Mesenchymal stem cell (in vitro differentiated cells and primary cell): ENCODE data around the gene BOD1L1.
A peak's percentile ranks its signal among the peaks of the same experiment; 100 is the strongest.

Experiments
- DNase-seq: peaks from one replicate; pipeline ENCODE4 v3.0.0-alpha.2; 2013
- H2AFZ ChIP-seq: one replicate; pipeline ENCODE4 v1.6.1; 2013; ENCODE audit warnings: low read depth, mild to moderate bottlenecking, control low read depth, inconsistent platforms, low read length, moderate library complexity
- H2AK5ac ChIP-seq: 2 replicates; pipeline ENCODE4 v1.6.1; 2013; ENCODE audit warnings: low read length, moderate library complexity, mild to moderate bottlenecking, inconsistent platforms; ENCODE audit not compliant: severe bottlenecking
- H2BK120ac ChIP-seq: one replicate; pipeline ENCODE4 v1.6.1; 2013; ENCODE audit warnings: low read depth, mild to moderate bottlenecking, inconsistent platforms, low read length, moderate library complexity
- H2BK12ac ChIP-seq, 2 experiments: one replicate each; pipeline ENCODE4 v1.6.1; 2013; ENCODE audit warnings: inconsistent platforms in 2 of 2, low read length in 2 of 2, mild to moderate bottlenecking in 2 of 2, moderate library complexity in 2 of 2, control low read depth in 1 of 2
- H2BK15ac ChIP-seq: one replicate; pipeline ENCODE4 v1.6.1; 2013; ENCODE audit warnings: mild to moderate bottlenecking, low read depth, inconsistent platforms; ENCODE audit not compliant: poor library complexity, severe bottlenecking
- H2BK5ac ChIP-seq: 2 replicates; pipeline ENCODE4 v1.6.1; 2013; ENCODE audit warnings: low read depth, mild to moderate bottlenecking, low read length, control low read depth, inconsistent platforms; ENCODE audit not compliant: poor library complexity, severe bottlenecking
- H3K14ac ChIP-seq, 2 experiments: one replicate each; pipeline ENCODE4 v1.6.1; 2013; ENCODE audit warnings: inconsistent platforms in 2 of 2, low read length in 2 of 2, control low read depth in 1 of 2, mild to moderate bottlenecking in 1 of 2, moderate library complexity in 1 of 2
- H3K18ac ChIP-seq, 2 experiments: one replicate each; pipeline ENCODE4 v1.6.1; 2013; ENCODE audit warnings: inconsistent platforms in 2 of 2, low read length in 2 of 2, control low read depth in 1 of 2, low read depth in 1 of 2, mild to moderate bottlenecking in 1 of 2
- H3K23ac ChIP-seq, 2 experiments: one replicate each; pipeline ENCODE4 v1.6.1; 2013; ENCODE audit warnings: inconsistent platforms in 2 of 2, low read length in 2 of 2, mild to moderate bottlenecking in 2 of 2, moderate library complexity in 2 of 2, control low read depth in 1 of 2
- H3K27ac ChIP-seq: 2 replicates; pipeline ENCODE4 v1.5.1; 2013; ENCODE audit warnings: mild to moderate bottlenecking, moderate library complexity, low read length, control low read depth, inconsistent platforms; ENCODE audit not compliant: poor library complexity, severe bottlenecking
- H3K27me3 ChIP-seq, 2 experiments: 2 replicates each; pipeline versions ENCODE4 v1.6.1 to v1.7.0; 2013; ENCODE audit warnings: low read length in 2 of 2, mild to moderate bottlenecking in 2 of 2, moderate library complexity in 2 of 2, control low read depth in 1 of 2, inconsistent platforms in 1 of 2; ENCODE audit not compliant: control insufficient read depth in 1 of 2, insufficient read depth in 1 of 2
- H3K36me3 ChIP-seq, 2 experiments: 2 replicates each; pipeline versions ENCODE4 v1.6.1 to v1.7.0; 2013; ENCODE audit warnings: low read length in 2 of 2, control low read depth in 1 of 2, inconsistent platforms in 1 of 2, low read depth in 1 of 2, mild to moderate bottlenecking in 1 of 2; ENCODE audit not compliant: insufficient read depth in 2 of 2, control insufficient read depth in 1 of 2
- H3K4ac ChIP-seq, 2 experiments: one replicate each; pipeline ENCODE4 v1.6.1; 2013; ENCODE audit warnings: inconsistent platforms in 2 of 2, low read length in 2 of 2, mild to moderate bottlenecking in 2 of 2, moderate library complexity in 2 of 2, control low read depth in 1 of 2, low read depth in 1 of 2
- H3K4me1 ChIP-seq: 2 replicates; pipeline ENCODE4 v1.6.1; 2013; ENCODE audit warnings: low read depth, low read length, control low read depth; ENCODE audit not compliant: control insufficient read depth, insufficient read depth
- H3K4me2 ChIP-seq: 2 replicates; pipeline ENCODE4 v1.6.1; 2013; ENCODE audit warnings: low read length, mild to moderate bottlenecking, inconsistent platforms; ENCODE audit not compliant: poor library complexity, severe bottlenecking
- H3K4me3 ChIP-seq, 2 experiments: 2 replicates each; pipeline versions ENCODE4 v1.5.1 to v1.7.0; 2013; ENCODE audit warnings: low read length in 2 of 2, mild to moderate bottlenecking in 2 of 2, control low read depth in 1 of 2, low read depth in 1 of 2; ENCODE audit not compliant: insufficient read depth in 1 of 2
- H3K79me1 ChIP-seq: replicated peaks from 2 replicates; pipeline ENCODE4 v1.6.1; 2013; ENCODE audit warnings: mild to moderate bottlenecking, control low read depth, low read length, inconsistent platforms; ENCODE audit not compliant: poor library complexity, severe bottlenecking
- H3K9ac ChIP-seq: 2 replicates; pipeline ENCODE4 v1.7.0; 2013; ENCODE audit warnings: mild to moderate bottlenecking, low read length, moderate library complexity
- H3K9me3 ChIP-seq: 2 replicates; pipeline ENCODE4 v1.7.0; 2013; ENCODE audit warnings: mild to moderate bottlenecking, low read length; ENCODE audit not compliant: control insufficient read depth
- H4K8ac ChIP-seq: one replicate; pipeline ENCODE4 v1.6.1; 2013; ENCODE audit warnings: inconsistent platforms, mild to moderate bottlenecking, low read length, moderate library complexity
- H4K91ac ChIP-seq: one replicate; pipeline ENCODE4 v1.6.1; 2013; ENCODE audit warnings: mild to moderate bottlenecking, low read length, inconsistent platforms
- WGBS: methylation state at CpG from one replicate; pipeline ENCODE4 v1.1.7; 2013; ENCODE audit warnings: mixed read lengths; 5-methylcytosine and 5-hydroxymethylcytosine counted together

BOD1L1 gene

DNA sequence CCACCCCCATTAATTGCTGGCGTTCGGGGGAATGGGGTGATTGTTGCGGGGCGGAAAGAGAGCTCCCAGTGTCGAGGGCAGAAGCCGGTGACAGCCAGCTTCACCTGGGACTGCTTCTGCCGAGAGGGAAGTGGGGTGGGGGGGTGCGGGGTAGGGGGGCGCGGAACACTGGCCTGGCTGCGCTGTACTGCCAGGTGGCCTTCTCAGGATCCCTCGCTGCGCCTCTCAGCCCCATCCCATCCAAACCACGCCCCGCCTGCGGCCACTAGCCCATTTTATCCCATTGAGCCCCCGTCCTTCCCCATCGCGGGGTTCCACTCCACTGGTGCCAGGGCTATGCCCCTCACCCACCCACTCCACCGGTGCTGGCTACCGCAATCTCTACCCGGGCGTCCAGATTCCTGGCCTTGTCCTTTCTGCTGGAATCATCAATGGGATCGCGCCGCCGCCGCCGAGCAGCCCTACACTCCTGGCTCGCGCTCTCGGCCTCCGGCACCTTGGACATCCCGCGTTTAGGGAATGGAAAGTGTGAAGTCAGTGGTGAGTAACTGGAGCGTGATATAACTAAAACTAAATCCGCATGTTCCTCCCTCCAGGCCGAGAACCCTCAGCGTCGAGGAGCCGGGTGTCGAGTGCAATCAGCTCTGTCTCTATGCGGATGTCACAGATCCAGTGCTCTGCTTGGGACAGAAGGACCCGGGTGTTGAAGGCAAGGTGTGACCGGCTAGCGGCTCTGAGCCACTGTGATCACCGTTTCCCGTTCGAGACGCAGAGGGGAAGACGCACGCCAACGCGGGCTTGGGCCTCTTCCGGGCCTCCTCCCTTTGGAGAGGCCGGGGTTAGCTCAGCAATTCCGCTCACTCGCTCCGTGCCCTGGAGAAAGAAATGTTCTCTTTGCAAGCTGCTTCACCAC, 103.7 kb downstream of the BOD1L1 start:
- peak overlapping the region in 1 of 2 experiments; percentile 11 for H3K18ac ChIP-seq
- H3K4ac ChIP-seq: no peak overlapping the region
- H2BK5ac ChIP-seq: no peak overlapping the region
- no peak overlapping the region for H2AK5ac ChIP-seq
- peak overlapping the region; percentile 46 for H4K8ac ChIP-seq
- H4K91ac ChIP-seq: no peak overlapping the region
- H2BK15ac ChIP-seq: no peak overlapping the region
- no peak overlapping the region for H2BK120ac ChIP-seq
- no peaks in the 10 kb centered on the region for H3K36me3 ChIP-seq
- no peak overlapping the region for H2BK12ac ChIP-seq
- H3K4me2 ChIP-seq: no peak overlapping the region
- H3K23ac ChIP-seq: no peak overlapping the region
- H3K9ac ChIP-seq: no peak overlapping the region
- no peak for DNase-seq
- 37% methylated on average over 49 of the region's 59 CpGs for WGBS
- H3K79me1 ChIP-seq: no peaks in the 10 kb centered on the region
- peaks cover 12% of the 10 kb centered on the region for H3K9me3 ChIP-seq
- no peak overlapping the region for H3K4me3 ChIP-seq
- no peak overlapping the region for H3K14ac ChIP-seq
- H2AFZ ChIP-seq: no peak overlapping the region
- H3K27me3 ChIP-seq: peaks cover 79 to 82% of the 10 kb centered on the region in 2 experiments
- no peak overlapping the region for H3K27ac ChIP-seq
- H3K4me1 ChIP-seq: peaks cover 20% of the 10 kb centered on the region

- H3K9me3 ChIP-seq: peaks cover 12% of the 10 kb centered on the region
- no peaks in the 10 kb centered on the region for H3K79me1 ChIP-seq
- H2AK5ac ChIP-seq: no peak overlapping the region
- H3K27ac ChIP-seq: no peak overlapping the region
- H2BK15ac ChIP-seq: no peak overlapping the region
- no peak overlapping the region for H4K91ac ChIP-seq
- peak overlapping the region in 1 of 2 experiments; percentile 10 for H2BK12ac ChIP-seq
- no peak overlapping the region for H3K14ac ChIP-seq
- H2AFZ ChIP-seq: no peak overlapping the region
- no peak overlapping the region for H4K8ac ChIP-seq
- no peak overlapping the region for H2BK120ac ChIP-seq
- WGBS: 24% methylated on average over 17 of the region's 17 CpGs
- no peak overlapping the region for H3K4ac ChIP-seq
- H3K18ac ChIP-seq: no peak overlapping the region
- H3K23ac ChIP-seq: peak overlapping the region in 1 of 2 experiments; percentile 34
- H3K4me1 ChIP-seq: peaks cover 20% of the 10 kb centered on the region
- H3K9ac ChIP-seq: no peak overlapping the region
- no peak for DNase-seq
- H3K36me3 ChIP-seq: no peaks in the 10 kb centered on the region
- H3K4me2 ChIP-seq: peak overlapping the region; percentile 55
- peaks cover 73 to 74% of the 10 kb centered on the region in 2 experiments for H3K27me3 ChIP-seq
- no peak overlapping the region for H3K4me3 ChIP-seq
- H2BK5ac ChIP-seq: no peak overlapping the region
Measured at GRCh38 chr4:13523105-13523477, 104.4 kb downstream of the BOD1L1 start.

GRCh38 chr4:13522282-13523104, 105.0 kb downstream of the BOD1L1 start:
- Histone ChIP-seq H3K14ac (peak overlapping the region in 1 of 2 experiments; percentile 75), H2BK15ac (no peak overlapping the region), H3K9me3 (peaks cover 12% of the 10 kb centered on the region), H2BK120ac (no peak overlapping the region), H3K4me1 (peaks cover 15% of the 10 kb centered on the region), H2AFZ (peak overlapping the region; percentile 74), H3K36me3 (no peaks in the 10 kb centered on the region), H3K27me3 (peaks cover 67 to 69% of the 10 kb centered on the region in 2 experiments), H4K8ac (peak overlapping the region; percentile 27), H3K4me3 (no peak overlapping the region), H4K91ac (no peak overlapping the region), H3K4me2 (peak overlapping the region; percentile 55), H3K27ac (no peak overlapping the region), H2AK5ac (no peak overlapping the region), H3K4ac (no peak overlapping the region), H3K79me1 (no peaks in the 10 kb centered on the region), H2BK5ac (no peak overlapping the region), H3K23ac (peak overlapping the region in 1 of 2 experiments; percentile 91), H2BK12ac (peak overlapping the region in 1 of 2 experiments; percentile 10), H3K9ac (no peak overlapping the region), H3K18ac (peak overlapping the region in 1 of 2 experiments; percentile 57)
- whole genome bisulfite sequencing: 6% methylated on average over 40 of the region's 49 CpGs
- DNase-seq: no peak

GRCh38 chr4:13521047-13521446, 106.5 kb downstream of the BOD1L1 start:
- Histone ChIP-seq H2AK5ac (no peak overlapping the region), H3K79me1 (no peaks in the 10 kb centered on the region), H3K4me2 (no peak overlapping the region), H2BK15ac (no peak overlapping the region), H2BK120ac (no peak overlapping the region), H3K9ac (no peak overlapping the region), H3K4me3 (no peak overlapping the region), H4K91ac (no peak overlapping the region), H3K27ac (no peak overlapping the region), H3K23ac (no peak overlapping the region), H3K9me3 (peaks cover 12% of the 10 kb centered on the region), H2BK12ac (no peak overlapping the region), H3K27me3 (peaks cover 53 to 54% of the 10 kb centered on the region in 2 experiments), H4K8ac (no peak overlapping the region), H3K4me1 (peaks cover 14% of the 10 kb centered on the region), H2AFZ (no peak overlapping the region), H3K36me3 (no peaks in the 10 kb centered on the region), H3K18ac (no peak overlapping the region), H2BK5ac (no peak overlapping the region), H3K14ac (no peak overlapping the region), H3K4ac (no peak overlapping the region)
- no peak for DNase-seq
- 100% methylated on average over 2 of the region's 2 CpGs for WGBS
